Thyroid gland (tissue), 4 donors: Measurements from ENCODE around the gene H3-3A.

Experiments
- CTCF ChIP-seq, 6 experiments: fragments of 200-600 bp in 3 of 6; fragments of 450-650 bp in 3 of 6; sonication (generic) in 3 of 6; IDR thresholded peaks; one replicate each; pipeline ENCODE4 v1.5.1; 2016 to 2019; ENCODE audit warnings: antibody characterized with exemption in 6 of 6, mild to moderate bottlenecking in 2 of 6, inconsistent platforms in 1 of 6, moderate library complexity in 1 of 6
- POLR2A ChIP-seq, 2 donors: fragments of 450-650 bp; IDR thresholded peaks; one replicate each; pipeline ENCODE4 v1.6.1; 2017; ENCODE audit warnings: antibody characterized with exemption in 2 of 2, mild to moderate bottlenecking in 2 of 2, moderate library complexity in 1 of 2

GRCh38 chr1:226082587-226082917 is 20.0 kb downstream of the H3-3A start:
- TF ChIP-seq CTCF (IDR thresholded peaks at IDR 0.05) (no peak), POLR2A (IDR thresholded peaks at IDR 0.05) (no peak)
